ENCODE results near the gene SEC24D.
A peak's percentile ranks its signal among the peaks of the same experiment; 100 is the strongest.
"Not testable (repeated sequence)": the region's sequence is repeated elsewhere in the genome, so short reads cannot be mapped to it uniquely, and the experiment has no call there.

Gene SEC24D

GRCh38 chr4:118801895-118802575, 33.9 kb downstream of the SEC24D start:
- H3K9ac ChIP-seq (ENCODE audit: low read depth, low read length): no peak overlapping the region
- H3K36me3 ChIP-seq (ENCODE audit: insufficient read depth, low read length): peaks cover 91% of the 10 kb centered on the region
- H3K9me3 ChIP-seq (replicated peaks; ENCODE audit: low read length): no peaks in the 10 kb centered on the region
- H3K4me2 ChIP-seq (ENCODE audit: low read length): no peak overlapping the region
- H3K27me3 ChIP-seq (ENCODE audit: control insufficient read depth, insufficient read depth, low read length): no peaks in the 10 kb centered on the region
- no peak overlapping the region for H3K4me3 ChIP-seq (ENCODE audit: low read length)
- no peaks in the 10 kb centered on the region for H3K4me1 ChIP-seq (ENCODE audit: control insufficient read depth, insufficient read depth, low read length)

- Histone ChIP-seq H3K9ac (ENCODE audit: low read depth, low read length) (no peak overlapping the region), H3K9me3 (replicated peaks; ENCODE audit: low read length) (no peaks in the 10 kb centered on the region)
These were observed 36.5 kb downstream of the SEC24D start for GRCh38 chr4:118799231-118799942.

GRCh38 chr4:118798658-118799057, 37.3 kb downstream of the SEC24D start:
- Histone ChIP-seq H3K9ac (ENCODE audit: low read depth, low read length) (no peak overlapping the region), H3K4me3 (ENCODE audit: low read length) (no peak overlapping the region), H3K27me3 (ENCODE audit: control insufficient read depth, insufficient read depth, low read length) (no peaks in the 10 kb centered on the region), H3K9me3 (replicated peaks; ENCODE audit: low read length) (no peaks in the 10 kb centered on the region), H3K4me2 (ENCODE audit: low read length) (no peak overlapping the region), H3K4me1 (ENCODE audit: control insufficient read depth, insufficient read depth, low read length) (no peaks in the 10 kb centered on the region), H3K36me3 (ENCODE audit: insufficient read depth, low read length) (peaks cover 90% of the 10 kb centered on the region)

More at GRCh38 chr4:118799231-118799942, 36.5 kb downstream of the SEC24D start:
- H3K4me1 ChIP-seq (ENCODE audit: control insufficient read depth, insufficient read depth, low read length): no peaks in the 10 kb centered on the region
- no peak overlapping the region for H3K4me2 ChIP-seq (ENCODE audit: low read length)
- no peaks in the 10 kb centered on the region for H3K27me3 ChIP-seq (ENCODE audit: control insufficient read depth, insufficient read depth, low read length)
- peaks cover 89% of the 10 kb centered on the region for H3K36me3 ChIP-seq (ENCODE audit: insufficient read depth, low read length)
- H3K4me3 ChIP-seq (ENCODE audit: low read length): no peak overlapping the region

- Histone ChIP-seq H3K4me1 (ENCODE audit: control insufficient read depth, insufficient read depth, low read length) (no peaks in the 10 kb centered on the region), H3K36me3 (ENCODE audit: insufficient read depth, low read length) (peaks cover 85% of the 10 kb centered on the region), H3K9ac (ENCODE audit: low read depth, low read length) (peak overlapping the region; percentile 13), H3K27me3 (ENCODE audit: control insufficient read depth, insufficient read depth, low read length) (no peaks in the 10 kb centered on the region), H3K9me3 (replicated peaks; ENCODE audit: low read length) (no peaks in the 10 kb centered on the region), H3K4me3 (ENCODE audit: low read length) (no peak overlapping the region), H3K4me2 (ENCODE audit: low read length) (no peak overlapping the region)
These were observed 38.3 kb downstream of the SEC24D start for GRCh38 chr4:118797558-118798142.

GRCh38 chr4:118791690-118792446, 44.1 kb downstream of the SEC24D start:
- not testable (repeated sequence) for H3K9me3 ChIP-seq (replicated peaks; ENCODE audit: low read length); H3K9ac ChIP-seq (ENCODE audit: low read depth, low read length); H3K27me3 ChIP-seq (ENCODE audit: control insufficient read depth, insufficient read depth, low read length); H3K4me3 ChIP-seq (ENCODE audit: low read length); H3K4me1 ChIP-seq (ENCODE audit: control insufficient read depth, insufficient read depth, low read length); H3K4me2 ChIP-seq (ENCODE audit: low read length)
- peaks cover 63% of the 10 kb centered on the region for H3K36me3 ChIP-seq (ENCODE audit: insufficient read depth, low read length)

GRCh38 chr4:118790544-118790943, 45.4 kb downstream of the SEC24D start:
- Histone ChIP-seq H3K9me3 (replicated peaks; ENCODE audit: low read length) (no peaks in the 10 kb centered on the region), H3K4me1 (ENCODE audit: control insufficient read depth, insufficient read depth, low read length) (no peaks in the 10 kb centered on the region), H3K27me3 (ENCODE audit: control insufficient read depth, insufficient read depth, low read length) (no peaks in the 10 kb centered on the region), H3K4me3 (ENCODE audit: low read length) (no peak overlapping the region), H3K4me2 (ENCODE audit: low read length) (no peak overlapping the region), H3K9ac (ENCODE audit: low read depth, low read length) (no peak overlapping the region), H3K36me3 (ENCODE audit: insufficient read depth, low read length) (peaks cover 60% of the 10 kb centered on the region)

- H3K9ac ChIP-seq (ENCODE audit: low read depth, low read length): no peak overlapping the region
- H3K4me1 ChIP-seq (ENCODE audit: control insufficient read depth, insufficient read depth, low read length): no peaks in the 10 kb centered on the region
- no peak overlapping the region for H3K4me3 ChIP-seq (ENCODE audit: low read length)
- H3K9me3 ChIP-seq (replicated peaks; ENCODE audit: low read length): no peaks in the 10 kb centered on the region
- H3K27me3 ChIP-seq (ENCODE audit: control insufficient read depth, insufficient read depth, low read length): no peaks in the 10 kb centered on the region
- H3K4me2 ChIP-seq (ENCODE audit: low read length): no peak overlapping the region
- peaks cover 50% of the 10 kb centered on the region for H3K36me3 ChIP-seq (ENCODE audit: insufficient read depth, low read length)
These were observed 47.0 kb downstream of the SEC24D start for GRCh38 chr4:118788911-118789310.

GRCh38 chr4:118787844-118788380, 48.0 kb downstream of the SEC24D start:
- Histone ChIP-seq H3K9me3 (replicated peaks; ENCODE audit: low read length) (no peaks in the 10 kb centered on the region), H3K4me2 (ENCODE audit: low read length) (no peak overlapping the region), H3K27me3 (ENCODE audit: control insufficient read depth, insufficient read depth, low read length) (no peaks in the 10 kb centered on the region), H3K36me3 (ENCODE audit: insufficient read depth, low read length) (peaks cover 53% of the 10 kb centered on the region), H3K4me3 (ENCODE audit: low read length) (no peak overlapping the region), H3K4me1 (ENCODE audit: control insufficient read depth, insufficient read depth, low read length) (no peaks in the 10 kb centered on the region), H3K9ac (ENCODE audit: low read depth, low read length) (no peak overlapping the region)

GRCh38 chr4:118784776-118785175, 51.1 kb downstream of the SEC24D start:
- no peaks in the 10 kb centered on the region for H3K9me3 ChIP-seq (replicated peaks; ENCODE audit: low read length)
- no peaks in the 10 kb centered on the region for H3K27me3 ChIP-seq (ENCODE audit: control insufficient read depth, insufficient read depth, low read length)
- H3K4me3 ChIP-seq (ENCODE audit: low read length): no peak overlapping the region
- H3K4me2 ChIP-seq (ENCODE audit: low read length): no peak overlapping the region
- H3K9ac ChIP-seq (ENCODE audit: low read depth, low read length): no peak overlapping the region
- H3K4me1 ChIP-seq (ENCODE audit: control insufficient read depth, insufficient read depth, low read length): no peaks in the 10 kb centered on the region
- peaks cover 52% of the 10 kb centered on the region for H3K36me3 ChIP-seq (ENCODE audit: insufficient read depth, low read length)

GRCh38 chr4:118783887-118784286, 52.0 kb downstream of the SEC24D start:
- Histone ChIP-seq H3K4me1 (ENCODE audit: control insufficient read depth, insufficient read depth, low read length) (no peaks in the 10 kb centered on the region), H3K4me2 (ENCODE audit: low read length) (no peak overlapping the region), H3K9me3 (replicated peaks; ENCODE audit: low read length) (no peaks in the 10 kb centered on the region), H3K36me3 (ENCODE audit: insufficient read depth, low read length) (peaks cover 46% of the 10 kb centered on the region), H3K27me3 (ENCODE audit: control insufficient read depth, insufficient read depth, low read length) (no peaks in the 10 kb centered on the region), H3K4me3 (ENCODE audit: low read length) (no peak overlapping the region), H3K9ac (ENCODE audit: low read depth, low read length) (no peak overlapping the region)

- H3K4me2 ChIP-seq (ENCODE audit: low read length): not testable (repeated sequence)
These were observed 53.0 kb downstream of the SEC24D start for GRCh38 chr4:118782886-118783285.

More at GRCh38 chr4:118782886-118783285, 53.0 kb downstream of the SEC24D start:
- H3K4me3 ChIP-seq (ENCODE audit: low read length); H3K27me3 ChIP-seq (ENCODE audit: control insufficient read depth, insufficient read depth, low read length); H3K4me1 ChIP-seq (ENCODE audit: control insufficient read depth, insufficient read depth, low read length); H3K9ac ChIP-seq (ENCODE audit: low read depth, low read length); H3K9me3 ChIP-seq (replicated peaks; ENCODE audit: low read length): not testable (repeated sequence)
- peaks cover 39% of the 10 kb centered on the region for H3K36me3 ChIP-seq (ENCODE audit: insufficient read depth, low read length)

Data from skeletal muscle satellite cell (primary cell).